GM10266 (cell line): ENCODE measurements around the gene YTHDC2.
"Not testable (repeated sequence)": the region's sequence is repeated elsewhere in the genome, so short reads cannot be mapped to it uniquely, and the experiment has no call there.

Experiments
- DNase-seq: peaks from one replicate; pipeline ENCODE4 v3.0.0; 2012; ENCODE audit errors: extremely low spot score
- TF ChIP-seq, protein P1 (sequence below): IDR thresholded peaks from 2 replicates; pipeline ENCODE4 v1.5.1; 2012; ENCODE audit warnings: mild to moderate bottlenecking, low read depth; ENCODE audit not compliant: control insufficient read depth, insufficient read depth; ENCODE audit errors: missing control alignments

Gene YTHDC2

DNA sequence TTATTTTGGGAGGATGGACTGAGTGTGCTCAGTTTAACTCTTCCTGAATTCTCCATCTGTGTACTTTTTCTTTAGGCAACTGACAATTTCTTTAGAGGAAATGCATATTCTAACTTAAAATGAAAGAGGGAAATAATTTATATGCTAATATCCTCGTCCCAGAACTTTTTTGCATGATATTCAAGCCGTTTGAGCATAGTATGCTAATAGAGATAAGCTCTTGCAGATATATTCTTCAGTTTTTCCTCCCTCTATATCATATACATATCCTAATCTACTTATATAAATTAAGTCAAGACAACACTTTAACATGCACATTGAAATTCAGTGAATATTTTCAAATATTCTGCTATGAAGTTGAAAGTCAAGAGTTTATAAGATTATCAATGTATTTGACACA is 84.7 kb downstream of the YTHDC2 start:
- no peak for DNase-seq
- TF ChIP-seq, protein P1, sequence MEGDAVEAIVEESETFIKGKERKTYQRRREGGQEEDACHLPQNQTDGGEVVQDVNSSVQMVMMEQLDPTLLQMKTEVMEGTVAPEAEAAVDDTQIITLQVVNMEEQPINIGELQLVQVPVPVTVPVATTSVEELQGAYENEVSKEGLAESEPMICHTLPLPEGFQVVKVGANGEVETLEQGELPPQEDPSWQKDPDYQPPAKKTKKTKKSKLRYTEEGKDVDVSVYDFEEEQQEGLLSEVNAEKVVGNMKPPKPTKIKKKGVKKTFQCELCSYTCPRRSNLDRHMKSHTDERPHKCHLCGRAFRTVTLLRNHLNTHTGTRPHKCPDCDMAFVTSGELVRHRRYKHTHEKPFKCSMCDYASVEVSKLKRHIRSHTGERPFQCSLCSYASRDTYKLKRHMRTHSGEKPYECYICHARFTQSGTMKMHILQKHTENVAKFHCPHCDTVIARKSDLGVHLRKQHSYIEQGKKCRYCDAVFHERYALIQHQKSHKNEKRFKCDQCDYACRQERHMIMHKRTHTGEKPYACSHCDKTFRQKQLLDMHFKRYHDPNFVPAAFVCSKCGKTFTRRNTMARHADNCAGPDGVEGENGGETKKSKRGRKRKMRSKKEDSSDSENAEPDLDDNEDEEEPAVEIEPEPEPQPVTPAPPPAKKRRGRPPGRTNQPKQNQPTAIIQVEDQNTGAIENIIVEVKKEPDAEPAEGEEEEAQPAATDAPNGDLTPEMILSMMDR: no peak

- DNase-seq: no peak
- TF ChIP-seq, protein P1: no peak
Measured at GRCh38 chr5:113598926-113599325, 85.4 kb downstream of the YTHDC2 start.

DNA sequence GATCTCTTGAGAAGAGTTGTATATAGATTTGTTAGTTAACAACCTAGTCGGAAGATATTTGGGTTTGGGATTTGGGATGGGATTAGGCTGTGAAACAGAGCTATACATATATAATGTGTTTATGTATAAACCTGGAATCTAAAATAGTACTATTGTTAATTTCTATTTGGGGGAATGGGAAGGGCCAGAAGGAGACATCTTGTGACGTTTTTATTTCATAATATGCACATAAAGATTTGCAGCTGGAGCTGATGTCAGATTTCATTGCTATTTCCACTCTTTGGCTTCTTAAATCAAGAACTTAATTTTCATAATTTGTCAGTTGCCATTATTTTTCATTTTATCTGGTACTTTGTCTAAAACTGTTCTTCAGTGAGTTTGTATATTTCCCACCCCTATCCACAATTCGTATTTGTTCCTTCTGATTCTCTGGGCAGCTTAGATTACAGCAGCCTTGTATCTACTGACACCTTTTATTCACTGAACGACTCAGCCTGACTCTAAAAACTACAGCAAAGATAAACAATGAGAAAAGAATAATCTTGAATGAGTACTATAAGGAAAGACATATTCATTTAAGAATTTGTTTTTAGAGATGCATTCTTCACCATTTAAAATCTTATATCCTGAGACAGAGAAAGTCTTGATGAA is 86.9 kb downstream of the YTHDC2 start:
- TF ChIP-seq, protein P1: no peak
- DNase-seq: no peak

GRCh38 chr5:113601423-113601822 is 87.9 kb downstream of the YTHDC2 start:
- TF ChIP-seq, protein P1: no peak
- no peak for DNase-seq

- DNase-seq: not testable (repeated sequence)
Measured at GRCh38 chr5:113603246-113603645, 89.8 kb downstream of the YTHDC2 start.

GRCh38 chr5:113606298-113607134 is 93.0 kb downstream of the YTHDC2 start:
- DNase-seq: peak; percentile 51

DNA sequence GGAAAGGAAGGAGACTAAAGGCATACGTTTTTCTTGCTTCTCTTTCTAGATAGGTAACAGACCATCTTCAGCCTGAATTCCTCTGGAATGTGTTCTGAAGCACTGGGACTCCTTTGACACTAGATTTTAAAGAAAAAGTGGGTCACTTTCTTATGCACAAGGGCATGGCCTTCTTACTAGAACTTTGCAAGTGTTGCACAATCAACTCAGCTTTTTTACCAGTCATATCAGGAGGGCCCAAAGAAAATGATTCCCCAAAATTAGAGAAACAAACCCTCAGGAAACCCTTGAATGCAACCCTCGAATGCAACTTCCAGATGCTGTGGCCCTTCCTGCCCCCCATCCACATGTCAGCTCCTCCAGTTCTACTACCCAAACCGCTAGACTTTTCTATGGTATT is 93.9 kb downstream of the YTHDC2 start:
- no peak for DNase-seq
- TF ChIP-seq, protein P1: no peak

More at GRCh38 chr5:113606298-113607134, 93.0 kb downstream of the YTHDC2 start:
- TF ChIP-seq, protein P1: peak; percentile 81
